ENCODE measurements around the gene PTPRF.

PTPRF gene

DNA sequence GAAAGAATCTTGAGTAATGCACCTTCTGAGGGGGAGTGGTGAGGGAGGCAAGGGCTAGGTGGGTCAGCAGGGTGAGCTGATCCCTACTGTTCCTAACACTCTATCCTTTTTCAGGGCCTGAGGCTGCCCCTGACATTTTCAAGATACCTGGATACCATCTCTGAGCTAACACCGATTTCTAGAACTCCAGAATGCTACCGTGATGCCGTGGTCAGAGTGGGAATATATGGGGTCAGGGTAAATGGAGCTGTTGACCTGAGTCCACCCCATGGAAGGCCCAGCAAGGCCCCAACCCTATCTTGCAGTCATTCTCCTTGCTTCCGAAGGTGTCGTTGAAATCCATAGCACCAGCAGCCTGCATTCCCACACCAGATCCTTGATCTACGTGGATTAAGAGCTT, 18.0 kb upstream of the PTPRF start:
- DNase-seq (ENCODE audit: low read depth in 2 of 3, low spot score in 2 of 3), result no peak

GRCh38 chr1:43513471-43514173, 17.1 kb upstream of the PTPRF start:
- DNase-seq (ENCODE audit: low read depth in 2 of 3, low spot score in 2 of 3), result no peak

GRCh38 chr1:43518935-43519686, 11.6 kb upstream of the PTPRF start:
- DNase-seq (ENCODE audit: low read depth in 2 of 3, low spot score in 2 of 3), result no peak

- no peak for DNase-seq (ENCODE audit: low read depth in 2 of 3, low spot score in 2 of 3)
Observed at GRCh38 chr1:43520100-43520778, 10.4 kb upstream of the PTPRF start.

DNA sequence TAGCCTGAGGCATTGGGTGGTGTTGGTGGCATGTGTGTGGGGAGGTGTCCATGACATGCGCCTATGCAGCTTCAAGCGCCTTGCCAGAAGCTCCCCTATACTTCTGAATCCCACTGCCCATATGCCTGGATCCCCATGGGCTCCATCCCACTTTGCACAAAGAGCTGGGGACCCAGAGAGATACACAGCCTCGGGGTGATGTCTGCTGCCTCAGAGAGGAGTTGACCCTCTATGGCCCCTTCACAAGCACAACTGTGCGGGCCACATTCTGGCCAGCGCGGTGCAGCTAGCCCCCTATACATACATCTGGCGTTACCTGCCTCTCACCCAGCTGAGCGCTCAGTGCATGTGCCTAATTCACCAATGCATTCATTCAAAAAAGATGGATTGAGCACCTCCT, 9.6 kb upstream of the PTPRF start:
- no peak for DNase-seq (ENCODE audit: low read depth in 2 of 3, low spot score in 2 of 3)

DNA sequence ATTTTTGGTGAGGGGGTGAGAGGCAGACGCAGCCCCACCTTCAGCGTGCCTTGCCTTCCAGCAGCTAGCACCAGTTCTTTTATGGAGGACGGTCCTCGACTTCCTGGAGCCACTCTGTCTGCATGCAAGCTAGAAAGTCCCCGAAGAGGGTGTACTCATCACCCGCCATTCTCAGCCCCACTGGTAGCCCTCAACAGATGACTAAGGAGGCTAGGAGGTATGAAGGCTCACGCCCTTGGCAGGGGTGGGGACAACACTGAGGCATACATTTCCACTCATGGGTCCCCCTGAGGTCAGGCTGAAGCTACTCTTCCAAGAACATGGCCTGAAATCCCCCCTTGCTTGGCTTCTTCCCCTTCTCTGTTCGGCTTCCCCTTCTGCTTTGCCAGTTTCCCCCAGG, 8.9 kb upstream of the PTPRF start:
- no peak for DNase-seq (ENCODE audit: low read depth in 2 of 3, low spot score in 2 of 3)

- DNase-seq (ENCODE audit: low read depth in 2 of 3, low spot score in 2 of 3), result no peak
Observed at GRCh38 chr1:43522431-43522775, 8.3 kb upstream of the PTPRF start.

- no peak for DNase-seq (ENCODE audit: low read depth in 2 of 3, low spot score in 2 of 3)
Observed at GRCh38 chr1:43522776-43523480, 7.8 kb upstream of the PTPRF start.

GRCh38 chr1:43524804-43525203, 5.9 kb upstream of the PTPRF start:
- no peak for DNase-seq (ENCODE audit: low read depth in 2 of 3, low spot score in 2 of 3)

DNA sequence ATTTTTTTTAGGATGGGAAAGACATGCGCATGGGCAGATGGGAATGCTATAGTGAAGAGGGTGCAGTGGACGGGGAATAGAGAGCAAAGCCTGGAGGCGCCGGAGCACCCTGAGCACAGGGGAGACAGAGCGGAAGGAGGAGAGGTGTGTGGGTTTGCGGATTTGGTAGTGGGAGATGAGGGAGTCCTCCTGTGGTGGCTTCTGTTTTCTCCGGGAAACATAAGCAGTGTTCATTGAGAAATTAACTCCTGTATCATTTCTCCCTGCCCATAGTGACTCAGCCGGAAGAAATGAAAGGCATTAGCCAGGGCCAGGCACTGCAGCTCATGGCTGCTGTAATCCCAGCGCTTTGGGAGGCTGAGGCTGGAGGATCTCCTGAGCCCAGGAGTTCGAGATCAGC, 4.7 kb upstream of the PTPRF start:
- no peak for DNase-seq (ENCODE audit: low read depth in 2 of 3, low spot score in 2 of 3)

DNA sequence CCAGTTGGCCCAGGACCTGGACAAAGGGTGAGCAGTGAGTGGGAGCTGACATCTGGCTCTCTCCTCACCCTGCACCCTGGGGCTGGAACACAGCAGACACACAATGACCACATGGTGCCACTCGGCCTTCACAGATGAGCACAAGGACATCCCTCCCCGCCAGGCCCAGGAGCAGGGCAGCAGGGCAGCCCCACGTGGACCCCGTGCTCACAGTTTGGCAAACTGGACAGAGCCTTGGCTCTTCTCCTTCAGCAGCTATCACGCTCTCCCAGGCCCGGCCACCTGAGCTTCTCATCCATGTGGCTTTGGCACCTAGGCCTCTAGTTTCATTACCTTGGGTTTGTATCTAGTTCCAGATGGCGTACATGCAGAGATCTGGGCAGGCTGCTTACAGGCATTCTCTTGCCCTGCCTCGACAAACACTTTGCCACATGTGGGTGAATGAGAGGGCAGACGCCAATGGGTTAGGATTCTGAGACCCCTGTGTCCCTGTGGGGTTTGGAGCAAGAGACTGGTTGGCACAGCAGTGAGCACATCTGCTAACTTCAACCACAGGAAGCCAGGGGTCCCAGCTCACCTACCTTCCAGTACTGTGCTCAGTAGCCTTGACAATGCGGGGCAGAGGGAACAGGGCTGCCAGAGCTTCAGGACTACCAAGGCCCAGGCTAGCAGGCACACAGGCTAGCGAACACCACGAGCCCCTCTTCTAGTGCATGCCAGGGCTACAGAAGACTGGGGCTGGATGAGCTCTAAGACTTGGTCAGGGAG, 3.4 kb upstream of the PTPRF start:
- DNase-seq (ENCODE audit: low read depth in 2 of 3, low spot score in 2 of 3), result no peak

DNA sequence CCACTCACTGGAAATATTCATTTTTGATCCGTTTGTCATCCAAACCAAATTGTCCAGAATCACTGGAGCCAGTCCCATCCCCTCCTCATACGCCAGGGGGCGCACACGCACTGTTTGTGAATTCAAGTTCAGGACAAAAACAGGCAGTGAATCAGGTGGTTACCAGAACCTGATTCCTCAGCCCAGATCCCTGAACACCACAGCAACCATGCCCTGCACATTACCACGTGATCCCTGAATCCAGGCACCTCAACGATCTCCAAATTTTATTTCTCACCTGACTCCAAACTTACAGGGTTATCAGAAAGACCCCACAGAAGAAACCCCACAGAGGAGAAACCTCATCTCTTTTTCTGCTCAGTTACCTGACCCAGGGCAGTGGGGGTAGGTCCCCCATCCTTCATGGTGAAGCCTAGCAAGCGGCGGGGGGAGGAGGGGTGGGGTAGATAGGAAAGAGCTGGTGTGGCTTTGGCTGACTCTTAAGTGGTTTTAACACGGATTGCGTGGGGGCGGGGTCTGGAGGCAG, 1.4 kb upstream of the PTPRF start:
- peak; percentile 57 to 83 (median 83) for DNase-seq (ENCODE audit: low read depth in 2 of 3, low spot score in 2 of 3)

GRCh38 chr1:43531107-43531905, 623 bp downstream of the PTPRF start:
- no peak for DNase-seq (ENCODE audit: low read depth in 2 of 3, low spot score in 2 of 3)

GRCh38 chr1:43531906-43532584, 1.4 kb downstream of the PTPRF start:
- DNase-seq (ENCODE audit: low read depth in 2 of 3, low spot score in 2 of 3), result no peak

- DNase-seq (ENCODE audit: low read depth in 2 of 3, low spot score in 2 of 3), result no peak
Observed at GRCh38 chr1:43532716-43533115, 2.0 kb downstream of the PTPRF start.

DNA sequence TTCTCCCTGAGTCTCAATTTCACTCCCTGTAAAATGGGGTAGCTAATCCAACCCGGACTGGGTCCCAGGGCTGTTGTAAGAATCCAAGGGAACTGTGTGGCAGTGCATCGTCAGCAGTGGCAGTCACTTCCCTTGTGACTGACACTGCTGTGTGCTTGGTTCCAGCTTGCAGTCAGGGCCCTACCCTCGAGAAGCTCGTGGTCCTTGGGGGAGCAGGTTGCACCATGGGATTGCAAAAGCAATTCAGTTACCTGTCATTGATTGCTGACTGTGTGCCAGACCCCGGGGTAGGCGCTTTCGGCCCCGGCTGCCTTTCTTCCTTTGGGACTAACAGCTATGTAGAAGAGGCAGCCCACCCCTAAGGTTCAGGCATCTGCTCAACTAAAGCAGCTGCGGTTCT, 2.9 kb downstream of the PTPRF start:
- no peak for DNase-seq (ENCODE audit: low read depth in 2 of 3, low spot score in 2 of 3)

DNA sequence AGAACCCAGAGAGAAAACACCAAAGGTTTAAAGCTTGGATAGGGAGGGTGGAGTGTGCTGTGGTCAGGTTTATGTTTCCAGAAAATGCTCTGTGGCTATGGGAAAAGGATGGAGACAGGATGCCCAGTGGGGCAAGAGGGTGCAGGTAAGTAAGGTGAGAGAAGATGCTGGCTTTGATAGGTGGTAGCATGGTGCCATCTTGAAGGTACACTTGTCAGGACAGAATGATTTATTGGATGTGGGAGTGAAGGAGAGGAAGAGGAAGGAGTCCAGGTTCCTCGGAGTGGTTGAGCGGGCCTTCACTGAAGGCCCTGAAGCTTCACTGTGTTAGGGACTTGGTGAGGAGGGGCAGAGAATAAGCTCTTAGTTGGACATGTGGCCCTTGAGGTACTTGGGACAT, 3.6 kb downstream of the PTPRF start:
- DNase-seq (ENCODE audit: low read depth in 2 of 3, low spot score in 2 of 3), result no peak

DNA sequence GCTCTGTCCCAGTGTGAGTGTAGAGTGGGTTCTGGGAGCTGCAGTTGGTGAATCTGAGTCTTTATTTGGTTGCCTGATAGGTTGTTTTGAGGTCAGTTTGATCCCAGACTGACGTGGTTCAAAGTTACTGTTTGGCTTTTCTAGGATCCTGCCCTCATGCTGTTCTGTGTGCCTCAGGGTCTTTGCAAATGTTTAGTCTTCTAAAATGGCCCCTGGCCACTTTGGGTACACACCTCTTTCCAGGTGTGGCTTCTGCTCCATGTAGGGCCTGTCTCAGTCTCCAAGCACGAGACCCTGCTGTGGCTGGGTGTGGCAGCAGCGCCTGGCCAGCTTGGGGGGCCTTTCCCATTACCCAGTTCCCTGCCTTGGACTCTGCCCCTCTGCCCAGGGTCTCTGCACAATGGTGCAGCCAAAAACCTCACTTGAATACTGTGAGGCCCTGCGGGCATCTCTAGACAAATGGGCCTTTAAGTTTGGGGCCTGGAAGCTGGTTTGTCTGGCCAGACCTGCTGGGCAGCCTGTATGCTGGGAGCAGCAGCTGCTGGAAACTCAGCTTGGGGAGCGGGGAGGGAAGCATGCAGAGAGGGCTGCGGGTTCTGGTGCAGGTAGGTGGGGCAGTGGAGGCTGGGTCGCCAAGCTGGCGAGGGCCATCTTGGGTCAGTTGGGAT, 5.6 kb downstream of the PTPRF start:
- no peak for DNase-seq (ENCODE audit: low read depth in 2 of 3, low spot score in 2 of 3)

- no peak for DNase-seq (ENCODE audit: low read depth in 2 of 3, low spot score in 2 of 3)
Observed at GRCh38 chr1:43536864-43537358, 6.2 kb downstream of the PTPRF start.
